Anterior cingulate cortex (tissue), 58 donors: ENCODE measurements around the gene COL24A1.
"Not testable (repeated sequence)": the region's sequence is repeated elsewhere in the genome, so short reads cannot be mapped to it uniquely, and the experiment has no call there.

ENCODE experiments used
- DNase-seq, 58 donors: peaks; one replicate each; lab custom pipeline; 2025; lab: John Stamatoyannopoulos, UW

COL24A1 gene

GRCh38 chr1:86154571-86155050 lies 2.0 kb downstream of the COL24A1 start:
- DNase-seq: peak in 9 of 58 donors; percentile 2 to 20 (median 9)

DNA sequence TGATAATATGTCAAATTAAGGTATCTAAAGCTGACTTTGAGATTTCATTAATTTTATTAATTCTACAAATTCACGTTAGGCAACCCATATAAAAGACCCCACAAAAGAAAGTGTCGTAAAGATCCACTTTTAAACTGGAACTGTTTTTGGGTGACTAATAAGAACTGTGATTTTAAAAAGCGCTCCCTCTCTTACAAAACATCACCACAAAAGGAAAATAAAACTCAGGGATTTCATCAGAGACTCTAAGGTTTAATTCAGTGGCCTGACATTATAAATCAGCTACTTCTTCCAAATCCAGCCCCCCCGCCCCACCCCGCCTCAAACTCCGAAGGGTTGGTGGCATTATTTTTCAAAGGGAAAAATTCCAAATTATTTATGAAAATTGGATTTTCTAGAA lies 2.7 kb downstream of the COL24A1 start:
- DNase-seq: no peak

GRCh38 chr1:86152887-86153286 lies 3.7 kb downstream of the COL24A1 start:
- no peak for DNase-seq

DNA sequence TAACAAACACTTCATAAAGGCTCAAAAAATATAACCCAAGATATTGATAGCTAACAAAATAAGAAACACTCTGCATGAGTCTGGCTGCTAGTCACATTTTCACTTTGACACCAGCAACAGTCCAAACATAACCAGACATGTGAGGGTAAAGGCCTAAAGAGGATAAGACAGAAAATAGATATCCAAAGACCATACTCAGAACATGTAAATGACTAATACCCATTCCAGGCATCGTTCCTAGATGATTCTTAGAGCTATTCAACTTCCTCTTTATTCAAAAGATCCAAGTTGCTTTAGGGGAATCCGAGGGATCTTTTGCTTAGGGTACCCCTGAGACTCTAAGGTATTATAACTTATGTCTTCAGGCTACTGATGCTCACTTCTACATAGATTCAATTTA lies 5.1 kb downstream of the COL24A1 start:
- no peak for DNase-seq

- no peak for DNase-seq
Observed at GRCh38 chr1:86150553-86151055, 6.0 kb downstream of the COL24A1 start.

DNA sequence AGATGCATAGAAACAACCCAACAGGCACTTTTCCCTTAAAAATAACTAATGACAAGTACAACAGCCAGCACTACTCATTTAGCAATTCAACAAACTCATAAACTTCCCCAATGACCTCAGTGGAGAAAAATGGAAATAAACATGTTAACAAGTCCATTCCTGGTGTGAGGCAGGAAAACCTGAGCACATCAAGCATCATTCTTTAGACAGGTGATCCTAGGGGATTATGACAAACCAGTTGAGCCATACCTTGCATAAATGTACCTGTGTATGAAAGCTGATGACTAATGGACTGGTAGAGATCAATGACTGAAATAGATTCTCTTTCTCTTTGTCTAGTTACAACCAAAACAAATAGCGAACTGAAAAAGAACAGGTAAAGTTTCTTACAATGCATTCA lies 7.0 kb downstream of the COL24A1 start:
- DNase-seq: no peak

- DNase-seq: no peak
Observed at GRCh38 chr1:86147755-86148154, 8.8 kb downstream of the COL24A1 start.

DNA sequence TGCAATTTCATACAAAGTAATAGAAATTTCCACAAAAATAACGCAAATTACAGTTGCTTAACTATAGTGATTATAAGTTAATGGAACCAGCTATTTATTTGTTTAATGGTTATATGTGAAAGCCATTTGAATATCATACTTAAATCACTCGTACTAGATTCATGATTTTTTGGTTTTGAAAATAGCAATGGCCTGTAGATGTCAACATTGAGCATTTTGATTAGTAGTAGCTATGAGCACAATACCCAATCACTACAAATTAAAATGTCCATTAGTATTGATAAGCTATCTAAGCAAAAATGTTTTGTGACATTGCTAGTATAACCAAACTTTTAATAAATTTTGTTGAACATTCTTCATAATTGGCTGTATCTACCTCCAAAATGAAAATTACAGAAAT lies 10.0 kb downstream of the COL24A1 start:
- DNase-seq: no peak

DNA sequence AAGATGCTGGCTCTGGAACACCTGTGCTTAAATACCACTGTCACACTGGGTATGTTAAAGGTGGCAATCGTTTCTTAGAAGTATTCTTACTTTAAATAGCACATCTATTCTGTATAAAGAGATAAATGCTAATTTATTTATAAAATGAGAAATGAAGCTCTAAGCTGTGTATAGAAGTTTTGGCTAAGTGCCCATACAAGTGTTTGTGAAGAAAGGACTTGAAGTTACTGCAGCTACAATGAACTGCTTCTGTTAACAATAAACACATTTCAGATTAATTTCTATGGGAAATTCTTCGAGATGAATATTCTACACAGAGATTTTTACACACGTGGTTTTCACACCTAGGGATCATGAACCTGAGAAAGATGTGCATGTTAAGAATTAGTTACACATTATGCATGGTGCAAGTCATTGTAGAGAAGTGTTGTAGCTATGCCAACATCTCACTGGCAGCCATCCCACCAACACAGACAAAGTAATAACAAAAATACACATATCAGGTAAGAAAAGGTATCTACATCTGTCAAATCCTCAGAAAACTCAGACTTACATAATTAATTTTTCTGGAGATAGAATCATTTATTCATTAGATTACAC lies 16.2 kb downstream of the COL24A1 start:
- DNase-seq: no peak

GRCh38 chr1:86138746-86139145 lies 17.8 kb downstream of the COL24A1 start:
- DNase-seq: no peak

DNA sequence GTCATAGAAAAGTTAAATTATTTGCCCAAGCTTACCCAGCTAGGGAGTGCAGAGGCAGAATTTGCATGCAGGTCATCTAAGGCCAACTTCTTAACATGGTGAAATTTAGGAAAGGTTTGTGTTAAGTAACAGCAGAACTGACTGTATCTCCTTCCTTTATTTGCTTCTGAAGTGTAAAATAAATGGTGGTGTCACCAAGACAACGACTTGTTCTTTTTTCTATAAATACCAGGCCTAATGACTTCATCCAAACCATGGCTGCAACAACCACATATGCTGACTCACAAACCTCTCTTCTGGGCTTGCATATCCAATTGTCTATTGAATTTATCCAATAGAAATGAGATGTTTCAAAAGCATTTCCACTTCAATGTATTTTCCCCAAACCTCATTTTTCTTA lies 19.1 kb downstream of the COL24A1 start:
- DNase-seq: no peak

DNA sequence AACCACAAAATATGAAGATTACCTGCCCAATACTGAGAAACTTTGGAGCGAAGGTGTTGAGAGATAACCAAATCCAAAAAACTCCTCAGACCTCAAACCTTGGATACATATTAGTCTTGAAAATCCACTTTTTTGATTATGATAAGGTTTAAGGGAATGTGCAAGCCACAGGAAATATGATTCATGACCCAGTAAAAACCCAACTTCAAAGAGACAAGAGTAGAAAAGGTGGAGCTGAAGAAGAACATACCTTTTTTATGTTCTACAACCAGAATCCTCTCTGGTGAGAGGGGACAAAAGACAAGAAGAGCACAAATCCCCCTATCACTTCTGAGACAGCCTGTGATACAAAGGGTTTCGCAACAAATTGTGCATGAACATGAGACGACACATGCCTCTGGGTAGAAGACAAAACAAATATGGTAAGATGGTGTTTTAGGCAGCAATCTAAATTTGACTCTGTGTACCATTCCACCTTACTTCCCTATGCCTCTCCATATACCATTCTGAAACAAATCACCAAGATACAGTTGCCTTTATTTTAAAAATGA lies 37.3 kb downstream of the COL24A1 start:
- no peak for DNase-seq

GRCh38 chr1:86114816-86115400 lies 41.7 kb downstream of the COL24A1 start:
- DNase-seq: no peak

- no peak for DNase-seq
Observed at GRCh38 chr1:86114236-86114635, 42.3 kb downstream of the COL24A1 start.

DNA sequence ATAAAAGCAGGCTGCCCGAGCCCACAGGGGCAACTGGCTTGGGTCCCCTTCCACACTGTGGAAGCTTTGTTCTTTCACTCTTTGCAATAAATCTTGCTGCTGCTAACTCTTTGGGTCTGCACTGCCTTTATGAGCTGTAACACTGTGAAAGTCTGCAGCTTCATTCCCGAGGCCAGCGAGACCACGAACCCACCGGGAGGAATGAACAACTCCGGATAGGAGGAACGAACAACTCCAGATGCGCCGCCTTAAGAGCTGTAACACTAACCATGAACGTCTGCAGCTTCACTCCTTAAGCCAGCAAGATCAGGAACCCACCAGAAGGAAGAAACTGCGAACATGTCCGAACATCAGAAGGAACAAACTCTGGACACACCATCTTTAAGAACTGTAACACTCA lies 45.0 kb downstream of the COL24A1 start:
- DNase-seq: not testable (repeated sequence)

DNA sequence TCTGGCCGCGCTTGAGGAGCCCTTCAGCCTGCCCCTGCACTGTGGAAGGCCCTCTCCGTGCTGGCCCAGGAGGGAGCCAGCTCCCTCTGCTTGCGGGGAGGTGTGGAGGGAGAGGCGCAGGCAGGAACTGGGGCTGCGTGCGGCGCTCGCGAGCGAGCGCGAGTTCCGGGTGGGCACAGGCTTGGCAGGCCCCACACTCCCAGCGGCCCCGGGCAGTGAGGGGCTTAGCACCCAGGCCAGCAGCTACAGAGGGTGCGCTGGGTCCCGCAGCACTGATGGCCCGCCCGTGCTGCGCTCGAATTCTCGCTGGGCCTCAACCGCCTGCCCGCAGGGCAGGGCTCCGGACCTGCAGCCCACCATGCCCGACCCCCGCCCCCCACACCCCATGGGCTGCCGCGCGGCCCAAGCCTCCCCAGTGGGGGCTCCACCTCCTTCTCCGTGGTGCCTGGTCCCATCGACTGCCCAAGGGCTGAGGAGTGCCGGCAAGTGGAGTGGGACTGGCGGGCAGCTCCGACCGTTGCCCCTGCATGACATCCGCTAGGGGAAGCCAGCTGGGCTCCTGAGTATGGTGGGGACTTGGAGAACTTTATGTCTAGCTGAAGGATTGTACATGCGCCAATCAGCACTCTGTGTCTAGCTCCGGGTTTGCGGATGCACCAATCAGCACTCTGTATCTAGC lies 46.0 kb downstream of the COL24A1 start:
- no peak for DNase-seq

DNA sequence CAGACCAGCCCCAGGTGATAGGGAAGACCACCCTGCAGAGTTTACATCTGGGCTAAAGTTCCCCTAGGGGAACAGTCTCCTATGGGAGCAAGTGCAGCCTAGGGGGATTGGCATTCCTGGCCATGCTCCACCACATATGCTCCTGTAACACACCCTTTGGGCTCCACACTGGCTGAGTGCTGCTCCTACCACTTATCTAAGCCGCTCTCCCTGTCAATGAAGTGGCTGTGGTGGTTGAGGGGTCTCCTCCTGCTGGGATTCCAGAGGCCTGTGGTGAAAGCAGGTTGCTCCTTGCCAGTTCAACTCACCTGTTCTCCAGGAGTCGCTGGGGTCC lies 51.1 kb downstream of the COL24A1 start:
- DNase-seq: no peak

DNA sequence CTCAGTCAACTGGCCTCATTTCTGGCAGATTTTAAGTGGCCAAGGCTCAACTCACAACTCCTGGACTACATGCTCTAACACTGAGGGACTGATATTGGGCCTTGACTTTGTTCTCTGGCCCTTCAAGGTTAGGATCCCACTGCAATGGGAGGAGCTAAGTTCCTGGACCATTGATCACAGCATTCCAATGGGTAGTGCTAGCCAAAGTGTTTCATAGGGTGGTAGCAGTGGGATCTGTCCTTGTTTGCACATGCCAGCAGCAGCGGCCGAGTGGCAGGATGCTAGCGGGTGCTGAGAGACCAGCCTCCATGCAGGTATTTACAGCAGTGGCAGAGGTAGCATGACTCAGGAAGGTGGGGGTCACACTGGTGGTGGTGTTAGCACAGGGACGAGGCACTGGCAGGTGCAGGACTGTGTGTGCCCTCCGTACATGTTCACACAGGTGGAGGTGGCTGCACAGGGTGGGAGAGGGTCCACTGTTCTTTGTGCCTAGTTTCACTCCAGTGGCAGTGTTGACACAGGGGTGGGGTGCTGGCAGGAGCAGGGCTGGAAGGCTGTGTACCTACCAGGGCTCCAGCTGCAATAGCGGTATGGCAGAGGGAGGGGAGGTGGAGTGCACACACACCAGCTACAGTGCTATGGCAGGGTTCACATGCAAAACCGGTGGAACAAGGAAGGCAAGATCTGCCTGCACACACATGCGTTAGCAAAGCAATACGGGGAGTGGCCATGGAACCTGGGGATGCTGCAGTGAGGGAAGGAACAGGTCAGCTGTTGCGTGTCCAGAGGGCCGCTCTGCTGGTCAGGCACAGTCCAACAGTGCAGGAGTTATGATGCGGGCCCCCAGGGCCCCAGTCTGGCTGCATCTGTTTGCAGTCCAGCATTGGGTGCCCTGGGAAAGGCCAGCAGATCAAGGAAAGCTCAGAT lies 51.7 kb downstream of the COL24A1 start:
- no peak for DNase-seq

GRCh38 chr1:86101616-86102015 lies 55.0 kb downstream of the COL24A1 start:
- peak in 1 of 58 donors; percentile 12 for DNase-seq

- DNase-seq: no peak
Observed at GRCh38 chr1:86100401-86100800, 56.2 kb downstream of the COL24A1 start.

- DNase-seq: no peak
Observed at GRCh38 chr1:86089765-86090164, 66.8 kb downstream of the COL24A1 start.
